Lower lobe of right lung (tissue), 2 donors: Measurements from ENCODE around the gene PTPRK. TPM values are rescaled to one million over a fixed set of nuclear protein-coding genes. Genes with fewer than 3 reads are reported as not detected.

ENCODE experiments used
- ATAC-seq, 2 donors: fragments of 200-7000 bp; cut with Tn5 transposase; one replicate each; pipeline ENCODE4 v1.9.1; 2020 to 2022; ENCODE audit warnings: mild to moderate bottlenecking in 2 of 2, moderate library complexity in 2 of 2
- DNase-seq: peaks from one replicate; pipeline ENCODE4 v3.0.0-alpha.2; 2020
- H3K27ac ChIP-seq: fragments of 200-600 bp; one replicate; pipeline ENCODE4 v1.8.0; 2022
- H3K27me3 ChIP-seq: fragments of 200-600 bp; one replicate; pipeline ENCODE4 v1.8.0; 2022; ENCODE audit warnings: low read depth
- H3K36me3 ChIP-seq: fragments of 200-600 bp; one replicate; pipeline ENCODE4 v1.8.0; 2022; ENCODE audit warnings: mild to moderate bottlenecking
- H3K4me1 ChIP-seq: fragments of 200-600 bp; one replicate; pipeline ENCODE4 v1.8.0; 2022
- H3K4me3 ChIP-seq: fragments of 200-600 bp; one replicate; pipeline ENCODE4 v1.8.0; 2022; ENCODE audit warnings: mild to moderate bottlenecking
- H3K9me3 ChIP-seq: fragments of 200-600 bp; one replicate; pipeline ENCODE4 v1.8.0; 2022
- intact Hi-C: fragments of 100-400 bp; cut with DNase I; formaldehyde crosslinking; loops from one replicate; pipeline ENCODE4 v1.11.0; 2022
- total RNA-seq: library from RNA; stranded (reverse); fragmentation: NEBNext Ultra II Directional; extraction: Animal tissue kit (Norgen Biotek cat#: 25700); gene quantifications from one replicate; pipeline ENCODE4 v1.2.1, GENCODE V29; 2021
- TF ChIP-seq, protein P1 (sequence below): fragments of 200-600 bp; IDR thresholded peaks from one replicate; pipeline ENCODE4 v1.8.0; 2022; ENCODE audit warnings: antibody characterized with exemption, mild to moderate bottlenecking
- donor health status: DM: no; HTN: yes; CAD: no; lungs with severe emphysema.

Gene PTPRK
- total RNA-seq, 1 donor from 2014 or later = 62.7 TPM

DNA sequence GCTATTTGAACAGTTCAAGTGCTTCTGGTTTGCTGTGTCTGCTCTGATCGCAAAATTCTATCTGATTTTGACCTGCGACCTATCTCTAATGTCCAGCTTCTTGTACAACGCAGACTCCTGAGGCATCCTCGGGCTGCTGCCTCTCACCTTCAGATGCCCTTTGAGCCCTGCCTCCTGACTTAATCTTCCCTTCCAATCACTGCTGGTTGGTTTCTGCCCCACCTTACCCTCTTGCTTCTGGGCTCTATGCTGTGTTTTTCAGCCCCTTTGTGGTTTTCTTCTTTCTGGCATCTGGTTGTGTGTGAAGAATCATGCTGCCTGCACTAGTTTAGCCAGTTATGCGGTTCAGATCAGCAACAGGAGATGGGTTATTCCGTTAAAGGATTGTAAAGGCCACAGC, 488.4 kb downstream of the PTPRK start:
- Histone ChIP-seq H3K36me3 (no peaks in the 10 kb centered on the region), H3K27ac (no peak overlapping the region), H3K4me3 (no peak overlapping the region), H3K9me3 (no peaks in the 10 kb centered on the region), H3K4me1 (no peaks in the 10 kb centered on the region), H3K27me3 (no peaks in the 10 kb centered on the region)
- TF ChIP-seq, protein P1, sequence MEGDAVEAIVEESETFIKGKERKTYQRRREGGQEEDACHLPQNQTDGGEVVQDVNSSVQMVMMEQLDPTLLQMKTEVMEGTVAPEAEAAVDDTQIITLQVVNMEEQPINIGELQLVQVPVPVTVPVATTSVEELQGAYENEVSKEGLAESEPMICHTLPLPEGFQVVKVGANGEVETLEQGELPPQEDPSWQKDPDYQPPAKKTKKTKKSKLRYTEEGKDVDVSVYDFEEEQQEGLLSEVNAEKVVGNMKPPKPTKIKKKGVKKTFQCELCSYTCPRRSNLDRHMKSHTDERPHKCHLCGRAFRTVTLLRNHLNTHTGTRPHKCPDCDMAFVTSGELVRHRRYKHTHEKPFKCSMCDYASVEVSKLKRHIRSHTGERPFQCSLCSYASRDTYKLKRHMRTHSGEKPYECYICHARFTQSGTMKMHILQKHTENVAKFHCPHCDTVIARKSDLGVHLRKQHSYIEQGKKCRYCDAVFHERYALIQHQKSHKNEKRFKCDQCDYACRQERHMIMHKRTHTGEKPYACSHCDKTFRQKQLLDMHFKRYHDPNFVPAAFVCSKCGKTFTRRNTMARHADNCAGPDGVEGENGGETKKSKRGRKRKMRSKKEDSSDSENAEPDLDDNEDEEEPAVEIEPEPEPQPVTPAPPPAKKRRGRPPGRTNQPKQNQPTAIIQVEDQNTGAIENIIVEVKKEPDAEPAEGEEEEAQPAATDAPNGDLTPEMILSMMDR = no peak
- intact Hi-C loops = no loop called here
- ATAC-seq = no peak
- no peak for DNase-seq

DNA sequence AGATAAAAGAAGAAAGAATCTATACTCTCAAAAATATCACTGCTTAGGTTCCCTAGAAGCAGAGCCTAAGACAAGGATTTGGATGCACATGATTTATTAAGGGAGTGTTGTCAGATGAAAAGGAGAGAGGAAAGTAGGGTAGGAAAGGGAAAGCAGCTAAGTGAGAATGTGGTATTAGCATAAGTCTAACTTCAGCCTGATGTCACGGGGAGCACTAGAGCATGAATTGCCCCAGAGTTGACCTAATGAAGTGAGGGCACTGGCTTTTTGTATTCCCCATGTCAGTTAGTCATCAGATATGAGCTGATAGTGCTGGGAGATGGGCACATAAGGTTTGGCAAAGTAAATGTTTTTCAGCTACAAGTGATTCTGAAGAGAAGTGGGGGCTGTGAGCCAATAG, 490.6 kb downstream of the PTPRK start:
- no peaks in the 10 kb centered on the region for H3K9me3 ChIP-seq
- ATAC-seq (no peak), DNase-seq (no peak)
- no peaks in the 10 kb centered on the region for H3K4me1 ChIP-seq
- TF ChIP-seq, protein P1 = no peak
- H3K36me3 ChIP-seq = no peaks in the 10 kb centered on the region
- H3K27me3 ChIP-seq = no peaks in the 10 kb centered on the region
- no peak overlapping the region for H3K4me3 ChIP-seq
- no peak overlapping the region for H3K27ac ChIP-seq
- intact Hi-C loops = no loop called here

GRCh38 chr6:128028183-128028582, 492.2 kb downstream of the PTPRK start:
- no peaks in the 10 kb centered on the region for H3K36me3 ChIP-seq
- TF ChIP-seq, protein P1 = no peak
- ATAC-seq = no peak
- H3K27ac ChIP-seq = no peak overlapping the region
- H3K27me3 ChIP-seq = no peaks in the 10 kb centered on the region
- DNase-seq = no peak
- H3K4me1 ChIP-seq = no peaks in the 10 kb centered on the region
- intact Hi-C loops = no loop called here
- H3K9me3 ChIP-seq = no peaks in the 10 kb centered on the region
- H3K4me3 ChIP-seq = no peak overlapping the region

DNA sequence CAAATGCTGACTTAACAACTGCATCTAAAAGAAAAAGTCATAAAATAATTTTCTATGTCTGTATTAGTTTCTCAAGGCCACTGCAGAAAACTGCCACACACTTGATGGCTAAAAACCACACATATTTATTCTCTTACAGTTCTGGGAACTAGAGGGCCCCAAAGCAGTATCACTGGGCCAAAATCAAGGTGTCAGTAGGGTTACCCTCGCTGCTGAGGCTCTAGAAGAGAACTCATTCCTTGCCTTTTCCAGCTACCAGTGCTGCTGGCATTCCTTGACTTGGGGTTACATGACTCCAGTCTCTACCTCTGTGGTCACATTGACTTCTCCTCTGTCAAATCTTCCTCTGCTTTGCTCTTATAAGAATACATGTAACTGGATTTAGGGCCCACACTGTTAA, 494.9 kb downstream of the PTPRK start:
- DNase-seq (no peak), ATAC-seq (no peak)
- TF ChIP-seq, protein P1 = no peak
- intact Hi-C loops = no loop called here
- Histone ChIP-seq H3K27ac (no peak overlapping the region), H3K9me3 (no peaks in the 10 kb centered on the region), H3K4me3 (no peak overlapping the region), H3K4me1 (no peaks in the 10 kb centered on the region), H3K36me3 (no peaks in the 10 kb centered on the region), H3K27me3 (no peaks in the 10 kb centered on the region)

- H3K36me3 ChIP-seq = no peaks in the 10 kb centered on the region
- H3K9me3 ChIP-seq = no peaks in the 10 kb centered on the region
- ATAC-seq (no peak), DNase-seq (no peak)
- TF ChIP-seq, protein P1 = no peak
- intact Hi-C loops = no loop called here
- H3K4me3 ChIP-seq = no peak overlapping the region
- no peaks in the 10 kb centered on the region for H3K27me3 ChIP-seq
- H3K4me1 ChIP-seq = no peaks in the 10 kb centered on the region
- H3K27ac ChIP-seq = no peak overlapping the region
These were observed 495.4 kb downstream of the PTPRK start for GRCh38 chr6:128024969-128025368.

- intact Hi-C loops = no loop called here
These were observed 496.4 kb downstream of the PTPRK start for GRCh38 chr6:128024046-128024445.

More at GRCh38 chr6:128024046-128024445, 496.4 kb downstream of the PTPRK start:
- H3K4me1 ChIP-seq = no peaks in the 10 kb centered on the region
- H3K27me3 ChIP-seq = no peaks in the 10 kb centered on the region
- H3K27ac ChIP-seq = no peak overlapping the region
- no peak for ATAC-seq
- no peak overlapping the region for H3K4me3 ChIP-seq
- H3K9me3 ChIP-seq = no peaks in the 10 kb centered on the region
- H3K36me3 ChIP-seq = no peaks in the 10 kb centered on the region
- no peak for DNase-seq
- TF ChIP-seq, protein P1 = no peak
